Measurements from ENCODE around the gene INPP4B. TPM values are rescaled to one million over a fixed set of nuclear protein-coding genes. Genes with fewer than 3 reads are reported as not detected.

Gene INPP4B
- total and polyA plus RNA-seq, 7 experiments from 2014 or later: 52.8 to 77.5 (median 64.2) TPM

GRCh38 chr4:142230991-142231390 is 615.1 kb downstream of the INPP4B start:
- peaks cover 0 to 60% (median 33%) of the 10 kb centered on the region in 7 donors for H3K4me1 Mint-ChIP-seq
- CTCF ChIA-PET: no interaction called here
- H3K36me3 Mint-ChIP-seq: peaks cover 21 to 59% (median 49%) of the 10 kb centered on the region in 5 donors

GRCh38 chr4:142226014-142226413 is 620.1 kb downstream of the INPP4B start:
- Histone ChIP-seq H3K36me3 (ENCODE audit: control insufficient read depth in 2 of 3, insufficient read depth in 3 of 3, low read length in 3 of 3) (peaks cover 0 to 4% (median 3%) of the 10 kb centered on the region in 3 experiments), H3K4me1 (ENCODE audit: control insufficient read depth in 2 of 2, insufficient read depth in 2 of 2, low read length in 2 of 2) (no peaks in the 10 kb centered on the region), H3K27me3 (ENCODE audit: control insufficient read depth in 2 of 2, insufficient read depth in 2 of 2, low read length in 2 of 2) (no peaks in the 10 kb centered on the region), H3K27ac (ENCODE audit: low read depth, low read length) (no peak overlapping the region), H3K9me3 (ENCODE audit: control insufficient read depth in 2 of 3, low read length in 3 of 3) (no peaks in the 10 kb centered on the region), H3K4me3 (ENCODE audit: low read length) (no peak overlapping the region)
- H3K27ac Mint-ChIP-seq: peak overlapping the region in 2 of 9 donors; percentile 9 to 48
- ATAC-seq: no peak
- no peaks in the 10 kb centered on the region for H3K27me3 Mint-ChIP-seq
- POLR2A ChIA-PET: no interaction called here
- H3K36me3 Mint-ChIP-seq: peaks cover 15 to 53% (median 40%) of the 10 kb centered on the region in 5 donors
- no peak overlapping the region for H3K4me3 Mint-ChIP-seq
- CTCF ChIA-PET: no interaction called here
- DNase-seq: no peak
- H3K4me1 Mint-ChIP-seq: peaks cover 3 to 63% (median 26%) of the 10 kb centered on the region in 7 donors
- intact Hi-C loops (cut with micrococcal nuclease): no loop called here
- H3K9me3 Mint-ChIP-seq: peaks cover 0 to 4% (median 0%) of the 10 kb centered on the region in 11 donors

More at GRCh38 chr4:142230991-142231390, 615.1 kb downstream of the INPP4B start:
- no peak for DNase-seq
- H3K27me3 Mint-ChIP-seq: no peaks in the 10 kb centered on the region
- Histone ChIP-seq H3K27me3 (ENCODE audit: control insufficient read depth in 2 of 2, insufficient read depth in 2 of 2, low read length in 2 of 2) (no peaks in the 10 kb centered on the region), H3K4me3 (ENCODE audit: low read length) (no peak overlapping the region), H3K36me3 (ENCODE audit: control insufficient read depth in 2 of 3, insufficient read depth in 3 of 3, low read length in 3 of 3) (peaks cover 0 to 10% (median 3%) of the 10 kb centered on the region in 3 experiments), H3K27ac (ENCODE audit: low read depth, low read length) (no peak overlapping the region), H3K9me3 (ENCODE audit: control insufficient read depth in 2 of 3, low read length in 3 of 3) (no peaks in the 10 kb centered on the region), H3K4me1 (ENCODE audit: control insufficient read depth in 2 of 2, insufficient read depth in 2 of 2, low read length in 2 of 2) (no peaks in the 10 kb centered on the region)
- intact Hi-C loops (cut with micrococcal nuclease): no loop called here
- no peak for ATAC-seq
- no peak overlapping the region for H3K27ac Mint-ChIP-seq
- no peak overlapping the region for H3K4me3 Mint-ChIP-seq
- H3K9me3 Mint-ChIP-seq: peaks cover 0 to 4% (median 0%) of the 10 kb centered on the region in 11 donors
- POLR2A ChIA-PET: no interaction called here

GRCh38 chr4:142222127-142222526 is 624.0 kb downstream of the INPP4B start:
- Mint-ChIP-seq H3K9me3 (peaks cover 0 to 4% (median 0%) of the 10 kb centered on the region in 11 donors), H3K4me1 (peaks cover 3 to 64% (median 19%) of the 10 kb centered on the region in 7 donors), H3K36me3 (peaks cover 10 to 52% (median 32%) of the 10 kb centered on the region in 5 donors), H3K27me3 (no peaks in the 10 kb centered on the region), H3K4me3 (no peak overlapping the region), H3K27ac (peak overlapping the region in 2 of 9 donors; percentile 35 to 41)
- H3K4me3 ChIP-seq (ENCODE audit: low read length): no peak overlapping the region
- no peaks in the 10 kb centered on the region for H3K27me3 ChIP-seq (ENCODE audit: control insufficient read depth in 2 of 2, insufficient read depth in 2 of 2, low read length in 2 of 2)
- no peaks in the 10 kb centered on the region for H3K4me1 ChIP-seq (ENCODE audit: control insufficient read depth in 2 of 2, insufficient read depth in 2 of 2, low read length in 2 of 2)
- CTCF ChIA-PET: no interaction called here
- intact Hi-C loops (cut with micrococcal nuclease): no loop called here
- no peak overlapping the region for H3K27ac ChIP-seq (ENCODE audit: low read depth, low read length)
- POLR2A ChIA-PET: no interaction called here
- no peak for DNase-seq
- H3K9me3 ChIP-seq (ENCODE audit: control insufficient read depth in 2 of 3, low read length in 3 of 3): no peaks in the 10 kb centered on the region
- peaks cover 0 to 4% (median 3%) of the 10 kb centered on the region in 3 experiments for H3K36me3 ChIP-seq (ENCODE audit: control insufficient read depth in 2 of 3, insufficient read depth in 3 of 3, low read length in 3 of 3)
- ATAC-seq: no peak

GRCh38 chr4:142218726-142219125 is 627.4 kb downstream of the INPP4B start:
- CTCF ChIA-PET: no interaction called here
- H3K9me3 Mint-ChIP-seq: peaks cover 0 to 1% (median 0%) of the 10 kb centered on the region in 11 donors
- H3K27me3 ChIP-seq (ENCODE audit: control insufficient read depth in 2 of 2, insufficient read depth in 2 of 2, low read length in 2 of 2): no peaks in the 10 kb centered on the region
- POLR2A ChIA-PET: interaction anchor here (0.5 kb wide), 1 partner anchor 47 kb away, joined by 3 read pairs; no protein-coding TSS in a partner anchor
- H3K27ac Mint-ChIP-seq: peak overlapping the region in 1 of 9 donors; percentile 17
- H3K27me3 Mint-ChIP-seq: no peaks in the 10 kb centered on the region
- intact Hi-C loops (cut with micrococcal nuclease): no loop called here
- no peak overlapping the region for H3K4me3 Mint-ChIP-seq
- H3K4me1 Mint-ChIP-seq: peaks cover 3 to 54% (median 28%) of the 10 kb centered on the region in 7 donors
- no peak overlapping the region for H3K4me3 ChIP-seq (ENCODE audit: low read length)
- ATAC-seq: no peak
- DNase-seq: no peak
- H3K36me3 ChIP-seq (ENCODE audit: control insufficient read depth in 2 of 3, insufficient read depth in 3 of 3, low read length in 3 of 3): no peaks in the 10 kb centered on the region
- no peaks in the 10 kb centered on the region for H3K9me3 ChIP-seq (ENCODE audit: control insufficient read depth in 2 of 3, low read length in 3 of 3)
- no peaks in the 10 kb centered on the region for H3K4me1 ChIP-seq (ENCODE audit: control insufficient read depth in 2 of 2, insufficient read depth in 2 of 2, low read length in 2 of 2)
- no peak overlapping the region for H3K27ac ChIP-seq (ENCODE audit: low read depth, low read length)
- H3K36me3 Mint-ChIP-seq: peaks cover 6 to 57% (median 24%) of the 10 kb centered on the region in 5 donors

GRCh38 chr4:142211444-142211843 is 634.7 kb downstream of the INPP4B start:
- Mint-ChIP-seq H3K27ac (peak overlapping the region in 5 of 9 donors; percentile 2 to 66 (median 29)), H3K4me3 (no peak overlapping the region), H3K4me1 (peaks cover 0 to 50% (median 40%) of the 10 kb centered on the region in 7 donors), H3K36me3 (peaks cover 14 to 51% (median 37%) of the 10 kb centered on the region in 5 donors), H3K27me3 (no peaks in the 10 kb centered on the region), H3K9me3 (peaks cover 0 to 6% (median 0%) of the 10 kb centered on the region in 11 donors)
- DNase-seq (no peak), ATAC-seq (no peak)
- POLR2A ChIA-PET: no interaction called here
- H3K4me3 ChIP-seq (ENCODE audit: low read length): no peak overlapping the region
- no peaks in the 10 kb centered on the region for H3K9me3 ChIP-seq (ENCODE audit: control insufficient read depth in 2 of 3, low read length in 3 of 3)
- peaks cover 0 to 13% (median 5%) of the 10 kb centered on the region in 3 experiments for H3K36me3 ChIP-seq (ENCODE audit: control insufficient read depth in 2 of 3, insufficient read depth in 3 of 3, low read length in 3 of 3)
- CTCF ChIA-PET: interaction anchor here (1.1 kb wide), 1 partner anchor 9 kb away, joined by 3 read pairs; no protein-coding TSS in a partner anchor
- peaks cover 0 to 5% of the 10 kb centered on the region in 2 donors for H3K4me1 ChIP-seq (ENCODE audit: control insufficient read depth in 2 of 2, insufficient read depth in 2 of 2, low read length in 2 of 2)
- no peak overlapping the region for H3K27ac ChIP-seq (ENCODE audit: low read depth, low read length)
- intact Hi-C loops (cut with micrococcal nuclease): no loop called here
- no peaks in the 10 kb centered on the region for H3K27me3 ChIP-seq (ENCODE audit: control insufficient read depth in 2 of 2, insufficient read depth in 2 of 2, low read length in 2 of 2)

- no peaks in the 10 kb centered on the region for H3K9me3 ChIP-seq (ENCODE audit: control insufficient read depth in 2 of 3, low read length in 3 of 3)
- intact Hi-C loops (cut with micrococcal nuclease): loop anchor here (2.0 to 10.0 kb wide), 3 partner anchors 15 to 641 kb away; partner anchors contain the start of gene INPP4B (in 1 of the 2)
- no peaks in the 10 kb centered on the region for H3K27me3 Mint-ChIP-seq
- no peaks in the 10 kb centered on the region for H3K27me3 ChIP-seq (ENCODE audit: control insufficient read depth in 2 of 2, insufficient read depth in 2 of 2, low read length in 2 of 2)
- H3K4me3 ChIP-seq (ENCODE audit: low read length): no peak overlapping the region
- no peaks in the 10 kb centered on the region for H3K9me3 Mint-ChIP-seq
- peaks cover 0 to 7% (median 5%) of the 10 kb centered on the region in 3 experiments for H3K36me3 ChIP-seq (ENCODE audit: control insufficient read depth in 2 of 3, insufficient read depth in 3 of 3, low read length in 3 of 3)
- peak overlapping the region in 3 of 9 donors; percentile 43 to 71 (median 58) for H3K27ac Mint-ChIP-seq
- no peaks in the 10 kb centered on the region for H3K4me1 ChIP-seq (ENCODE audit: control insufficient read depth in 2 of 2, insufficient read depth in 2 of 2, low read length in 2 of 2)
- H3K4me1 Mint-ChIP-seq: peaks cover 0 to 45% (median 29%) of the 10 kb centered on the region in 7 donors
- ATAC-seq (no peak), DNase-seq (no peak)
- no peak overlapping the region for H3K4me3 Mint-ChIP-seq
- no peak overlapping the region for H3K27ac ChIP-seq (ENCODE audit: low read depth, low read length)
- CTCF ChIA-PET: no interaction called here
- H3K36me3 Mint-ChIP-seq: peaks cover 5 to 42% (median 27%) of the 10 kb centered on the region in 5 donors
- POLR2A ChIA-PET: no interaction called here
Observed at GRCh38 chr4:142203505-142203904, 642.6 kb downstream of the INPP4B start.
